GM21360 (cell line): ENCODE data around the gene STX1B.
A peak's percentile ranks its signal among the peaks of the same experiment; 100 is the strongest.
"Not testable (repeated sequence)": the region's sequence is repeated elsewhere in the genome, so short reads cannot be mapped to it uniquely, and the experiment has no call there.

Source experiments
- ATAC-seq: cut with Tn5 transposase; IDR thresholded peaks from one replicate; pipeline ENCODE4 v1.9.1; 2021; ENCODE audit warnings: mild to moderate bottlenecking, moderate library complexity; ENCODE audit not compliant: unreplicated experiment

STX1B gene

DNA sequence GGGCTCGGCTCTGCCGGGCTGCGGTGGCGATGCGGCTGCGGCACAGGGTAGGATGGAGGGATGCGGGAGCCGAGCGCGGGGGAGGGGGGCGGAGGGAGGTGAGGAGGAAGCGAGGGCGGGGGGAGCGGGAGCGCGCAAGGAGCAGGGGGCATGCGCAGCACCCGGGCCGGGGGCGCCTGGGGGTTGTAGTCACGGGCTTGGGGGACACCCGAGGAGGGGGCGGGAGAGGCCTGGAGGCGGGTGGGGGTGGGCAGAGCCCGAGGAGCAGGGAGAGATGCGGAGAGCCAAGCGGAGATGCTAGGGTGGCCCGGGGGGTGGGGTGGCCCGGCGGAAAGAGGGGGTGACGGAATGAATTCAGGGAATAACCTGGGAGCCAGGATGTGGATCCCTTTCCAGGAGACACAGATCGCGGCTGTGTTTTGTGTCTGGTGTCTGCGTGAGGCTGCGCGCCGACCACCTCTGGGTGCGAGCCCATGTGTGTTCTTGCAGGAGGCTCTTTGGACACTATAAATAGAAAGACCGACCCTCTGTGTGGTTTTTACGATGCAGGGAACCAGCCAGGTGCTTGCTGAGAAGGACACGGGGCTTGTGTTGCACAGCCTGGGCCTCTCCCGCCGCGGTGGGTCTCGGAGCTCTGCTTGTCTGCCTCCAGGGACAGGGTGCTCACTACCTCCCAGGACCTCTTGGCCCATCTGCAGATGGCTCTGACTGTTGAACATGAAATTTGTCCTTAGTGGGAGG lies at the start of gene STX1B:
Gene STX1B, minus strand, starts transcription at position 54 of the 741 bp plus-strand sequence. CDS start 242 bp downstream, outside the sequence.
- no peak for ATAC-seq

DNA sequence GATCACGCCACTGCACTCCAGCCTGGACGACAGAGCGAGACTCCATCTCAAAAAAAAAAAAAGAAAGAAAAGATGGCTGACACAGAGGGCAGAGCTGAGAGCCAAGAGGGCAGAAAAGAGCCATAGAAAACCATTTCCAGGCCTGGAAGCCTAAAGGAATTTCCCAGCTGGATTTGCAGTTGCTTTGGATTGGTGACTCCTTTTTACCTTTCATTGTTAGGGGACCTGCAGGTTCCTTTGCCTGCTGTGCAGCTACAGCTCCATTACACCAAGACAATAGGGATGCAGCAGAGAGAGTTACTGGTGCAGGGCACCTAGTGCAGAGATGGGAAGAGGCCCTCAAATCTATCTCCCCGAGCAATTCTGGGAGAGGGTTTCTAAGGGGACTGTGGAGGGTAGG lies 45.2 kb upstream of the STX1B start:
- ATAC-seq: no peak

DNA sequence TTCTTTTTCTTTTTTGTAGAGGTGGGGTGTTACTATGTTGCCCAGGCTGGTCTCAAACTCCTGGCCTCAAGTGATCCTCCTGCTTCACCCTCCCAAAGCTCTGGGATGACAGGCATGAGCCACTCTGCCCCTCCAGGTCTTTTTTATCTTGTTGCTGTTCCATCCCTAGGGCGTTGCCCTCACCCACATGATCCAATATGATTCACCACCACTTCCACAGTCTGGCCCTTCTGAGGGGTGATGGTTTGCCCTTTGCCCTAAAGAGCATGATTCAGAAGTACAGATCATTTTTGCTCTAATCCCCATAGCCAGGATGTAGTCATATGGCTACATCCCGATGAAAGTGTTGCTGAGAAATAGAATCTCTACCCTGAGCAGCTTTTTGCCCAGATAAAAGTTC lies 41.7 kb upstream of the STX1B start:
- no peak for ATAC-seq

DNA sequence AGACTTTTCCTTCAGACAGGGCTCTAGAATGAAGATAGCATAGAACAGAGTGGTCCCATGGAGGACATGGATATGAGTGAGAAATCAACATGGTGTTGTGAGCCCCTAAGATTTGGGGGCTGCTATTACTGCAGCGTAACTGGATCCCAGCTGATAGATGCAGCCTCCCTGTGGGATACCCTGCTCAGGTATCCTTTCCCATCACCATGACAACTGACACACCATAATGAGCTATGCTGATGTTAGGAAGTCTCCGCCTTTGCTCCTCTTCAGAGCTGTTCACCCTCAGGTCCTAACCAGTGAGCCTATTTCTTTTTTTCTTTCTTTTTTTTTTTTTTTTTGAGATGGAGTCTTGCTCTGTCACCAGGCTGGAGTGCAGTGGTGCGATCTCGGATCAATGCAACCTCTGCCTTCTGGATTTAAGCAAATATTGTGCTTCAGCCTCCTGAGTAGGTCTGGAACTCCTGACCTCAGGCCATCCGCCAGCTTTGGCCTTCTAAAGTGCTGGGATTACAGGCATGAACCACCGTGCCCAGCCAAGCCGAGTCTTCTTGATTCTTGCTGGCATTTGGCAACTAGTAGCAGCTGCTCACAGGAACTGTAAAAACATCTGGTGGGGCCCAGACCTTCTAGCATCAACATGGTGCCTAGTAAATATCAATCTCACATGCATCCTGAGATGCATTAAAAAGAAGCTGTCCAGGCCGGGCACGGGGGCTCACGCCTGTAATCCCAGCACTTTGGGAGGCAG lies 40.0 kb upstream of the STX1B start:
- ATAC-seq: no peak

DNA sequence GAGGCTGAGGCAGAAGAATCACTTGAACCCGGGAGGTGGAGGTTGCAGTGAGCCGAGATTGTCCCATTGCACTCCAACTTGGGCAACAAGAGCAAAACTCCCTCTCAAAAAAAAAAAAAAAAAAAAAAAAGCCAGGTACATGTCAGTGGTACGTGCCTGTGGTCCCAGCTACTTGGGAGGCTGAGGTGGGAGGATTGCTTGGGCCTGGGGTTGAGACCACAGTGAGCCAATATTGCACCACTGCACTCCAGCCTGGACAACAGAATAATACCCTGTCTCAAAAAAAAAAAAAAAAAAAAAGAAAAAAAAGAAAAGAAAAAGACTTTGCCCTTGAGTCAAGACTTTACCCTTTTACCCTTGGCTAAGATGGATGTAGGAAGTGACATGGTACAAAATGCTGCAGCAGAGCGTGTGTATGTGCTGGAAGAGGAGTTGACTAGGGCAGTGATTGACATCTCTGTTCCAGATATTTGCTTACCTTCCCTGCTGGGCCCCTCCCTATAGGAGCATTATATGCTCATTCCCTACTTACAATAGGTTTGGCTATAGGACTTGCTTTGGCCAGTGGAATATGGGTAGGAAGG lies 33.6 kb upstream of the STX1B start:
- no peak for ATAC-seq

DNA sequence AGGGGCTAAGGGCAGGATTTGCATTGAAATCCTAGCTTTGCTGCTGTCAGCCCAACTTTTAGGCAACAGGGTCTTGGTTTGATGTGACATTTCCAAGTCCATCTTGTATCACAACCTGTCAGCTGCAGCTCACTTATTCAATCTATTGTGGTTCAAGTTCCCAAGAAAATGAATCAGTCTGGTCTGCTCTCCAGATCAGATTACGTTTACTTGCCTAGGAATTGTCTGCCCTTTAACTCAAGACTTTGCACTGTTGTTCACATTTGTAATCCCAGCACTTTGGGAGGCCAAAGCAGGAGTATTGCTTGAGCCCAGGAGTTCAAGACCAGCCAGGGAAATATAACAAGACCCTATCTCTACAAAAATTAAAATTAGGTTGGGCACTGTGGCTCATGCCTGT lies 32.9 kb upstream of the STX1B start:
- no peak for ATAC-seq

DNA sequence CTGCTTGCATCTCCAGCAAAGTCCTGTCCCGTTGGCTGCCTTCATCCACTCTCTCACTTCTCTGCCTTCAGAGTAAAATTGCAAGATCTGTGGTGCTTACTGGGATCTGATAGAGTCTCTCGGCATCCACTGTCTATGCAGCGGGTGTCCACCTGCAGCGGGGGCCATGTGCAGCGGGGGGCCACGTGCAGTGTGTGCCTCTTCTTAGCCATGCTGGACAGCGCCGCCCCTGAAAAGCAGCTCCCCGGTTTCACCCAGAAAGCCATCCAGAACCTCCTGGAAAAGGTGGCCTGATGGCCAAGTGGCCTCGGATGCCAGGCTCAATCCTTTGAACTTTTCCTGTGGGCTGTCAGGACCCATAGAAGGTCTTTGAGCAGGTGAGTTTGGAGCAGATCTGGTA lies 32.4 kb upstream of the STX1B start:
- ATAC-seq: no peak

DNA sequence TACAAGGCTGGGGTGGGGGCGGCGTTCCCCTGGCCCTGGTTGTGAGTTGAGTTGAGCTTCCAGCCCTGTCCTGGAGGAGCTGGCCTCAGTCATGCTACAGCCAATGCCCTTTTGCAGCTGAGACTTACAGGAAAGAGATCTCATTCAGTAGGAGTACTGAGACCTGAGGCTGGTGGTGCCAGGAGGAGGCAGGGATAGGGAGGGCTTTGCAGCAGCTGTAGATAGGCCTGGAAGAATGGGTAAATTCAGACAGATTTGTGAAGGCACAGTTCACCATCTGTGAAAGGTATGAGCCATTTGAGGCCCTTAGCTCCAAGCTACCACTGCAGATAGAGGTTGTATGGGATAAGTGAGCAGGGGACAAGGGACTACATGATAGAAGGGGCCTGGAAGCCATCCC lies 28.6 kb upstream of the STX1B start:
- no peak for ATAC-seq

DNA sequence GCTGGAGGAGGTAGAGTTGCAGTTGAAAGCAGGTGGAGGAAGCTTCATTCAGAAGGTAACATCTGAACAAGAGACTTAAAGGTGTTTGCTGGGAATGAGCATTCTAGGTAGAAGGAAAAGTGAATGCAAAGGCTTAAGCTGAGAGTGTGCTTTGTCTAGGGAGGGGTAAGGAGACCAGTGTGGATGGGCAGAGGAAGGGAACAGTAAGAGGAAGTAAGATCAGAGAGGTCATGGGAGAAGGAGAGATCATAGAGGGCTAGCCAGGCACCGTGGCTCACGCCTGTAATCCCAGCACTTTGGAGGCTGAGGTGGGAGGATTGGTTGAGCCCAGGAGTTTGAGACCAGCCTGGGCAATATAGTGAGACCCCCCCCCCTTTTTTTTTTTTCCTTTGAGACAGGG lies 26.3 kb upstream of the STX1B start:
- no peak for ATAC-seq

DNA sequence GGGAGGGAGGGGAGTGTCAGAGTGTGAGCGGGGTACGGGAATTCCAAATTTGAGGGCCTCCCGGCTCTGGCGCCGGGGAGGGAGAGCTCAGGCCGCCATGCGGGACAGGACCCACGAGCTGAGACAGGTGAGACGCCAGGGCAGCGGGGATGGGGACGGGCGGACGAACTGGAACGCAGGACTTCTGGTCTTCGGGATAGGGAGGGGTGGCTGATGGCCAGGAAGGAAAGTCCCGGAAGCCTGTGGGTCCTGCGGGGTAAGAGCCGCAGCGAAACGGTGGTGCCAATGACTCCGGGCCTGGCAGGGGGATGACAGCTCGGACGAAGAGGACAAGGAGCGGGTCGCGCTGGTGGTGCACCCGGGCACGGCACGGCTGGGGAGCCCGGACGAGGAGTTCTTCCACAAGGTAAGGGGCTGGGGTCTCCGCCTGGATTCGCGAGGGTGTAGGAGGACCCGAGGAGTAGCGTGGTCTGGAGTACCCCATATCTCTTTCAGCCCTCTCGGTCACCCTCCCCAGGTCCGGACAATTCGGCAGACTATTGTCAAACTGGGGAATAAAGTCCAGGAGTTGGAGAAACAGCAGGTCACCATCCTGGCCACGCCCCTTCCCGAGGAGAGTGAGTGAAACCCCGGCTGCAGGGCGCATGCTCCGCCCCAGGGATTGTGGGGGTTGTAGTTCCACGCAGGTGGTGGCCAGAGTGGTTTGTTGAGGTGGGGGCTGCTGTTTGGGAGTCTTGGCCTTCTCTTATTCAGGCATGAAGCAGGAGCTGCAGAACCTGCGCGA lies 23.5 kb upstream of the STX1B start:
- peak; percentile 36 for ATAC-seq

DNA sequence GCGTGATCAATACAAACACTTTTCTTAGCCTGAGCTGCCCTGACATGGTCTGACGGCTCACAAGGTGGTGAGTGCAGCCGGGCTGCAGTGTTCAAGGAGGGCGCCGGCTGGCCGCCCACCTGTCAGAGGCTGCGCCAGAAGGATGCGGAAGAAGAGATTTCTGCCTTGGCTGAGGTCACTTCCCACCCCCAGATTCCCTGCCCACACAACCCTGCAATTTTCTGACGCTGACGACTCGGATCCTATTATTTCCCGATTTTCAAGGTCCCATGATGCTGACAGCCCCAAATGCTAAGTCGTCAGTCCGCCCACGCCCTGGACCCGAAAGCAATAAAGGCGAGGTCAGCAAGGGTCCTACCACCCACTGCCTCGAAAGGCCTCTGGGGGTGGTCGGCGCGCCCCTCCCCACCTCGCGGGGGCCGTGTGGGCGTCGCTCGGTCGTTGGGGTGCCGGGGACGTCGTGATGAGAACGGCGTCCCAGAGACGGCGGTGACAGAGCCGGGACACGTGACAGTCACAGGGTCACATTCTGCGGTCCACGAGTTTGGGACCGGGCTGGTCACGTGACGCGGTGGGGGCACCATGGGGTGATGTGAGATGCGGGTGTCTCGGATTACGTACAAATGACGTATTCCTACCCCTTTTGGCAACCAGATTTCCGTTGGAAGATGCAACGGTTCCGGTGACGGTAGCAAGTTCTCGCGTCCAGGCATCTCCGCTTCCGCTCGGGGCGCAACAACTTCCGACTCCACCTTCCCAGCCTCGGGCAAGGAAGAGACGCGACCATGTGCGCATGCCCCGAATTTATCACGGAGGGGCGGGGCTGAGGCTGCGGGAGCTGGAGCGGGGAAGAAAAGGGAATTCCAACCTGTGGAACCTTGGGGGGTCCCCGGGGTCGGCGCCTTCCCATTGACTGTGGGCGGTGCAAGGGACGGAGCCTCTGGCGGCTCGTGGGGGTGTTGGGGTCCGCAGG lies 22.6 kb upstream of the STX1B start, which contains the start of gene STX4:
Gene STX4, plus strand, starts transcription at position 823 of the 973 bp plus-strand sequence. CDS start 248 bp downstream, outside the sequence.
- ATAC-seq: peak; percentile 78

DNA sequence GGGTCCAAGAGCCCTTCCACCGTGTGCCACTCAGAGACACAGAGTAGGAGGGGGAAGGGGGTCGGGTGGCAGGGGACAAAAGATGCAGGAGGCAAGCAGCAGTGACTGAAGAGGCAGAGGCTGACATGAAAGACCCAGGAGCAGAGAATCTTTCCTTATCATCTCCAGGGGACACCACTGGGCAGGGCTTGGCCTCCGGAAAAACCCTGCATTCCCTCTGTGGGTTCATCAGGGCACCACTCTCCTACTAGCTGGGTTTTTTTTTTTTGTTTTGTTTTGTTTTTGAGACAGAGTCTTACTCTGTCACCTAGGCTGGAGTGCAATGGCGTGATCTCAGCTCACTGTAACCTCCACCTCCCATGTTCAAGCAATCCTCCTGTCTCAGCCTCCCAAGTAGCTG lies 20.8 kb upstream of the STX1B start:
- no peak for ATAC-seq

DNA sequence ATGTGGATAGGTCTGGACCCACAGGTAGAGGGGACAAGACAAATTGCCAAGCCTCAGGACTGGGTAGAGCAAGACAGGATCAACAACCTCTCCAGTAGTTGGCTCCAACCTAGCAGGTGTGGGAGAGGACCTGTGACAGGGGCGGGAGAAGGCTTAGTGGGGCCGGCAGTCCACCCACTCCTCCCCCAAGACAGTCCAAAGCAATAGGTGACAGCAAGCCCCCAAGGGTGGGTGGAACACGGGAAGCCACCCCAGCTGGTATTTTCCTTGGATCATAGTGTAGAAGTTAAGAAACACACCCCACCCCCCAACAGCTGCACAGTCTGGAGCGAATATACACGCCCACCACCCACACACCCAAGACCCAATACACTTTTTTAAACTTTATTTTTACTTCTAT lies 18.8 kb upstream of the STX1B start:
- no peak for ATAC-seq

DNA sequence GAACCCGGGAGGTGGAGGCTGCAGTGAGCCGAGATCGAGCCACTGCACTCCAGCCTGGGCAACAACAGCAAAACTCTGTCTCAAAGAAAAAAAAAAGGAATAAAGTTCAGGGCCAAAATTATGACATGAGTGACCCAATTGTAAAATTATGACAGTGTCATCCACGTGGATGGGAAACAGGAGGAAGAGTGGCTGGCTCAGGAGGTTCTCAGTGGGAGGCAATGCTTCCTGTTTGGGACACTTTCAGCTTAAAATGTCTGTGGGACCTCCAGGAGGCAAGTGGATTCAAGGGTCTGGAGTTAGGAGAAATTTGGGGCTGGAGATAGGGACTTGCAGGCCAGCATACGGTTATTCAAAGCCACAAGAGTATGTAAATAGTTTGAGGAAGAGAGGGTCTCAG lies 14.9 kb upstream of the STX1B start:
- no peak for ATAC-seq

DNA sequence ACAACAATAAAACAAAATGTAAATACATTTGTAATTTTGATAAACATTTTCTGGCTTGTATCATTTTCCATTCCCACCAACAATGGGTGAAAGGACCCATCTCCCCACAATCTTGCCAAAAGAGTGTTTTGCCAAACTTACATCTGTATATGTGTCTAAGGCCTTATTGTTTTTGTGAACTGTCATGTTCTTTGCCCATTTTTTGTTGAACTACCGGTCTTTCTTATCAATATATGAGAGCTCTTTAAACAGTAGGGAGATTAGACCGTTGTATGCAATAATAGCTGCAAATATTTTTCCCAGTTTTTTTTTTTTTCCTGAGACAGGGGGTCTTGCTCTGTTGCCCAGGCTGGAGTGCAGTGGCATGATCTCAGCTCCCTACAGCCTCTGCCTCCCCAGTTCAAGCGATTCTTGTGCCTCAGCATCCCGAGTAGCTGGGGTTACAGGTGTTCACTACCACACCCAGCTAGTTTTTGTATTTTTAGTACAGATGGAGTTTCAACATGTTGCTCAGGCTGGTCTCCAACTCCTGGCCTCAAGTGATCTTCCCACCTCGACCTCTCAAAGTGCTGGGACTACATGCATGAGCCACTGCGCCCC lies 13.3 kb upstream of the STX1B start:
- ATAC-seq: no peak

DNA sequence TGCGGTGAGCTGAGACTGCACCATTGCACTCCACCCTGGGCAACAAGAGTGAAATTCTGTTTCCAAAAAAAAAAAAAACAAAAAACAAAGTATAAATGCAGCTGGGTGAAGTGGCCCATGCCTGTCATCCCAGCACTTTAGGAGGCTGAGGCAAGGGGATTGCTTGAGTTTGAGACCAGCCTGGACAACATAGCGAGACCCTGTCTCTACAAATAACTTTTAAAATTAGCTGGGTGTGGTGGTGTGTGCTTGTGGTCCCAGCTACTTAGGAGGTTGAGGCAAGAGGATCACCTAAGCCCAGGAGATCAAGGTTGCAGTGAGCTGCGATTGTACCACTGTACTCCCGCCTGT lies 12.8 kb upstream of the STX1B start:
- no peak for ATAC-seq

DNA sequence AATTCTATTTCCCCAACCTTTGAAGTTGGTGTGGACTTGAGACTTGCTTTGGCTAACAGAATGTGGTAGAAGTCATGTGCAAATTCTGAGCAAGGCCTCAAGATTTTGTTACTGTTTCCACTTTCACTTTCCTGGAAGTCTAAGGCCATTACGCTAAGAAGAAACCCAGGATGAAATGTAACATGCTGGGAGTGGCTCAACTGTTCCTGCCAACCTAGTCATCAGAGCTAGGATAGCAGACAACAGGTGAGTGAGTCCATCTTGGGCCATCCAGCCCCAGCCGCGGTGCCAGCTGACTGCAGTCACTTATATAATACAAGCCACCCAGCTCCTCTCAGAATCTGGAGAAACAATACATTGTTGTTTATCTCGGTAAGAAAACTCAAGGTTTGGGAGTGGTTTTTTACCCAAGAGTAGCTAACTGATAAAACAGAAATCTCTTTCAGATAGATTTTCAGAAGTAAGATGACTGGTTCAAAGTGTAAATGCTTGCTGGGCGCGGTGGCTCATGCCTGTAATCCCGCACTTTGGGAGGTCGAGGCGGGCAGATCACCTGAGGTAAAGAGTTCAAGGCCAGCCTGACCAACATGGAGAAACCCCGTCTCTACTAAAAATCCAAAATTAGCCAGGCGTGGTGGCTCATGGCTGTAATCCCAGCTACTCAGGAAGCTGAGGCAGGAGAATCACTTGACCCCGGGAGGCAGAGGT lies 12.3 kb upstream of the STX1B start:
- no peak for ATAC-seq

DNA sequence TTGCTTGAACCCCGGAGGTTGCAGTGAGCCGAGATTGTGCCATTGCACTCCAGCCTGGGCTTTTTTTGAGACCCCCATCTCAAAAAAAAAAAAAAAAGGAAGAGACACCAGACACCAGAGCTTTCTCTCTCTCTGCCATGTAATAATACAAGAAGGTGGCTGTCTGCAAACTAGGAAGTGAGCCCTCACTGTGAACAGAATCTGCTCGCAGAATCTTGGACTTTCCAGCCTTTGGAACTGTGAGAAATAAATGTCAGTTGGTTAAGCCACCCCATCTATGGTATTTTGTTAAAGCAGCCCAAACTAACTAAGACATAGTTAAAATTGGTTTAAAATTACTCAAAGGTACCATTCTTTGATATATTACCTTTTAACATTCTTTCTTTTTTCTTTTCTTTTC lies 10.1 kb upstream of the STX1B start:
- ATAC-seq: no peak

DNA sequence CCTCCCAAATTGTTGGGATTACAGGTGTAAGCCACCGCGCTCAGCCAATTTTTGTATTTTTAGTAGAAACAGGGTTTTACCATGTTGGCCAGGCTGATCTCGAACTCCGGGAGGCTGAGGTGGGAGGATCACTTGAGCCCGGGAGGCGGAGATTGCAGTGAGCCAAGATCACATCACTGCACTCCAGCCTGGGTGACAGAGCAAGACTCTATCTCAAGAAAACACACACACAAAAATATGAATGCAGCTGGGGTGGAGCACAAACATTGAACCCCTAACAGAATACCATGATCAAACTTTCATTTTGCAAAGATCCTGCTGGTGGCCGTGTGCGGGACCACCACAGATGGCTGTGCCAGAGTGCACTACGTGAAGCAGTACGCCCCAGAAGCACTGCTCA lies 7.3 kb upstream of the STX1B start:
- not testable (repeated sequence) for ATAC-seq
